HepG2 (cell line): ENCODE data around the gene CAND2. TPM values are rescaled to one million over a fixed set of nuclear protein-coding genes. Genes with fewer than 3 reads are reported as not detected.

Source experiments
- BRD4 ChIP-seq: sonication (generic); formaldehyde crosslinking; IDR thresholded peaks from 2 replicates; pipeline ENCODE4 v1.4.0; 2020; ENCODE audit warnings: missing genetic modification reagents
- DDIT3 ChIP-seq: sonication (generic); formaldehyde crosslinking; IDR thresholded peaks from 2 replicates; pipeline ENCODE4 v1.4.0; 2020; ENCODE audit warnings: mild to moderate bottlenecking, missing genetic modification reagents
- DRAP1 ChIP-seq: IDR thresholded peaks from 2 replicates; pipeline ENCODE4 v1.6.1; 2016; ENCODE audit warnings: missing genetic modification reagents, missing compliant biosample characterization
- HNRNPK ChIP-seq: fragments of 200-400 bp; formaldehyde crosslinking; IDR thresholded peaks from 2 replicates; pipeline ENCODE4 v1.6.1; 2018; ENCODE audit warnings: low read length, low read depth, moderate library complexity, mild to moderate bottlenecking; ENCODE audit not compliant: poor library complexity, severe bottlenecking
- MAF1 ChIP-seq: sonication (generic); formaldehyde crosslinking; IDR thresholded peaks from 2 replicates; pipeline ENCODE4 v1.5.0; 2020; ENCODE audit warnings: missing genetic modification reagents, borderline replicate concordance
- PHF20 ChIP-seq: sonication (generic); formaldehyde crosslinking; IDR thresholded peaks from 2 replicates; pipeline ENCODE4 v1.5.0; 2020; ENCODE audit warnings: mild to moderate bottlenecking, missing genetic modification reagents
- REL ChIP-seq: sonication (generic); formaldehyde crosslinking; conservative IDR thresholded peaks from 2 replicates; pipeline ENCODE4 v1.8.0; 2022; ENCODE audit warnings: mild to moderate bottlenecking, missing genetic modification reagents, moderate library complexity
- SALL1 ChIP-seq: sonication (generic); formaldehyde crosslinking; IDR thresholded peaks from 2 replicates; pipeline ENCODE4 v1.8.0; 2022; ENCODE audit warnings: mild to moderate bottlenecking, missing genetic modification reagents
- TEAD3 ChIP-seq: optimal IDR thresholded peaks from 2 replicates; pipeline ENCODE3; 2016; ENCODE audit warnings: borderline replicate concordance
- ZNF318 ChIP-seq: sonication (generic); formaldehyde crosslinking; IDR thresholded peaks from 2 replicates; pipeline ENCODE4 v1.4.0; 2020; ENCODE audit warnings: mild to moderate bottlenecking, missing genetic modification reagents
- ZNF557 ChIP-seq: sonication (generic); formaldehyde crosslinking; IDR thresholded peaks from 2 replicates; pipeline ENCODE4 v1.4.0; 2020; ENCODE audit warnings: missing genetic modification reagents
- ZNF672 ChIP-seq: sonication (generic); formaldehyde crosslinking; IDR thresholded peaks from 2 replicates; pipeline ENCODE4 v1.8.1; 2022; ENCODE audit warnings: missing genetic modification reagents
- ZSCAN20 ChIP-seq: sonication (generic); formaldehyde crosslinking; IDR thresholded peaks from 2 replicates; pipeline ENCODE4 v1.4.0; 2020; ENCODE audit warnings: missing genetic modification reagents, mild to moderate bottlenecking, borderline replicate concordance
- polyA plus RNA-seq, 8 experiments: library from polyadenylated mRNA; depleted of rRNA in 3 of 8; stranded (reverse) in 7 of 8; unstranded in 1 of 8; fragments of >200 nt; fragmentation: Illumina TruSeq in 4 of 8; extraction: Trizol in 4 of 8; gene quantifications; 2 replicates each; pipeline versions ENCODE4 v1.2.1 to v1.2.3, GENCODE V29; 2011 to 2016; ENCODE audit warnings: low read depth in 4 of 8, missing spikeins in 1 of 8, mixed read lengths in 1 of 8; ENCODE audit not compliant: insufficient read depth in 1 of 8
- total RNA-seq, 5 experiments: library from RNA; depleted of rRNA; stranded (reverse); fragments of >200 nt; fragmentation: Illumina TruSeq; extraction: Trizol; gene quantifications; 2 replicates each; pipeline ENCODE4 v1.2.3, GENCODE V29; 2016; ENCODE audit warnings: low read depth in 1 of 5
- TF ChIP-seq, protein P1 (sequence below): sonication (generic); formaldehyde crosslinking; IDR thresholded peaks from 2 replicates; pipeline ENCODE4 v1.8.1; 2023; ENCODE audit warnings: missing genetic modification reagents, mild to moderate bottlenecking, borderline replicate concordance
- TF ChIP-seq, protein P2 (sequence below): IDR thresholded peaks from 2 replicates; pipeline ENCODE4 v1.6.1; 2016; ENCODE audit warnings: missing biosample characterization, missing genetic modification reagents, low read depth
- TF ChIP-seq, protein P3 (sequence below): sonication (generic); formaldehyde crosslinking; conservative IDR thresholded peaks from 2 replicates; pipeline ENCODE4 v1.8.0; 2022; ENCODE audit warnings: mild to moderate bottlenecking, moderate library complexity, missing genetic modification reagents

The CAND2 gene
- total and polyA plus RNA-seq, 2 of the 13 experiments (the other 11 are each of a cell fraction or from before 2014, with no cell fraction given) = 0.01 TPM; not detected in 1

DNA sequence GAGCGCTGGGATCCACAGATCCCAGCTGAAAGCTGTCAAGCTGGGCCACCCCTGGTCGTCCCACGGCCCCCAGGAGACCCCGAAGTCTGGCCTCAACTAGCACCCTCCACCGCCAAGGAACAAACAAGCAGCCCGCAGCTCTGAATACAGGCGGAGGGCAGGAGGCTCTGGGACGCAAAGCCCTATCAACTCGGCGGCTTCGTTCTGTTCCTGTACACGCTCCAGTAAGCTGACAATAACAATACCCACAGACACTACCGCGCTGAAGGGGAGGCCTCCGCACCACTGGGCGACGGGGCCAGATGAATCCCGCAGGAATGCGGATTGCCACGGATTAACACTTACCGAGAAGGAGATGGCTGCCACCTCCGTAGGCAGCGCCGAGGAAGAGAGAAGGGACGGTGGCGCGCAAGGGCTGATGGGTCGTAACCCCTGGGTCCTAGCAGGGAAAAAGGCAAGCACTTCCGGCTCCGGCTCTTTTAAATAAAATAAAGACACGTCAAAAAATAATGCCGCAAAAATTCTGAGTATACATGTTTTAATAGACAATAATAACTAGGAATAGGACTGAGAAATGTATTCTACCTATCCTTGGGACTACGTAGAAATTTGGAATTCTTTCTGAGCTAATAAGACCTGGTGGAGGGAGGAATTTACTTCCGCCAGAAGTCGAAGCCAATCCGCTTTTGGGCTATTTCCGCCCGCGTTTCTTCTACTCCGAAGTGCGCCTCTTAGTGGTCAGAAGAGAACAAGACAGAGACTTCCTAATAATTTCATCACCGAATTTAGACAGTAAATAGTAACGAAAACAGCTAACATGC, 44.9 kb downstream of the CAND2 start, which contains the start of gene RPL32 (continued):
- TF ChIP-seq, protein P1, sequence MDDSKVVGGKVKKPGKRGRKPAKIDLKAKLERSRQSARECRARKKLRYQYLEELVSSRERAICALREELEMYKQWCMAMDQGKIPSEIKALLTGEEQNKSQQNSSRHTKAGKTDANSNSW (CRISPR knock-in tag) = no peak
- TF ChIP-seq ZSCAN20 (CRISPR knock-in tag) (peak; percentile 72), ZNF672 (CRISPR knock-in tag) (no peak), DRAP1 (CRISPR knock-in tag) (peak; percentile 81), BRD4 (CRISPR knock-in tag) (peak; percentile 92), ZNF557 (CRISPR knock-in tag) (no peak; the same call in 1 of the 2 replicates), DDIT3 (CRISPR knock-in tag) (no peak), HNRNPK (no peak), MAF1 (CRISPR knock-in tag) (0 out of 2 replicates have a peak, but pooled peaks have one; percentile 66), TEAD3 (CRISPR knock-in tag) (peak; percentile 50), SALL1 (CRISPR knock-in tag) (peak; percentile 81), ZNF318 (CRISPR knock-in tag) (no peak), REL (0 out of 2 replicates have a peak, but pooled peaks have one; percentile 35), PHF20 (CRISPR knock-in tag) (peak; percentile 83)
- TF ChIP-seq, protein P2, sequence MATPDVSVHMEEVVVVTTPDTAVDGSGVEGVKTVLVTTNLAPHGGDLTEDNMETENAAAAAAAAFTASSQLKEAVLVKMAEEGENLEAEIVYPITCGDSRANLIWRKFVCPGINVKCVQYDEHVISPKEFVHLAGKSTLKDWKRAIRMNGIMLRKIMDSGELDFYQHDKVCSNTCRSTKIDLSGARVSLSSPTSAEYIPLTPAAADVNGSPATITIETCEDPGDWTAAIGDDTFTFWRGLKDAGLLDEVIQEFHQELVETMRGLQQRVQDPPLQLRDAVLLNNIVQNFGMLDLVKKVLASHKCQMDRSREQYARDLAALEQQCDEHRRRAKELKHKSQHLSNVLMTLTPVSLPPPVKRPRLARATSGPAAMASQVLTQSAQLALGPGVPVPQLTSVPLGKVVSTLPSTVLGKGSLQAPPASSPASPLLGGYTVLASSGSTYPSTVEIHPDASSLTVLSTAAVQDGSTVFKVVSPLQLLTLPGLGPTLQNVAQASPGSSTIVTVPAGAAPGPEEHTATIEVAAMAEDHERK (CRISPR knock-in tag) = peak; percentile 46; the same call in 1 of the 2 replicates
- TF ChIP-seq, protein P3, sequence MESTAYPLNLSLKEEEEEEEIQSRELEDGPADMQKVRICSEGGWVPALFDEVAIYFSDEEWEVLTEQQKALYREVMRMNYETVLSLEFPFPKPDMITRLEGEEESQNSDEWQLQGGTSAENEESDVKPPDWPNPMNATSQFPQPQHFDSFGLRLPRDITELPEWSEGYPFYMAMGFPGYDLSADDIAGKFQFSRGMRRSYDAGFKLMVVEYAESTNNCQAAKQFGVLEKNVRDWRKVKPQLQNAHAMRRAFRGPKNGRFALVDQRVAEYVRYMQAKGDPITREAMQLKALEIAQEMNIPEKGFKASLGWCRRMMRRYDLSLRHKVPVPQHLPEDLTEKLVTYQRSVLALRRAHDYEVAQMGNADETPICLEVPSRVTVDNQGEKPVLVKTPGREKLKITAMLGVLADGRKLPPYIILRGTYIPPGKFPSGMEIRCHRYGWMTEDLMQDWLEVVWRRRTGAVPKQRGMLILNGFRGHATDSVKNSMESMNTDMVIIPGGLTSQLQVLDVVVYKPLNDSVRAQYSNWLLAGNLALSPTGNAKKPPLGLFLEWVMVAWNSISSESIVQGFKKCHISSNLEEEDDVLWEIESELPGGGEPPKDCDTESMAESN (CRISPR knock-in tag) = peak; percentile 67; the same call in 1 of the 2 replicates
